ENCODE data around the gene ARMC9.

DNA sequence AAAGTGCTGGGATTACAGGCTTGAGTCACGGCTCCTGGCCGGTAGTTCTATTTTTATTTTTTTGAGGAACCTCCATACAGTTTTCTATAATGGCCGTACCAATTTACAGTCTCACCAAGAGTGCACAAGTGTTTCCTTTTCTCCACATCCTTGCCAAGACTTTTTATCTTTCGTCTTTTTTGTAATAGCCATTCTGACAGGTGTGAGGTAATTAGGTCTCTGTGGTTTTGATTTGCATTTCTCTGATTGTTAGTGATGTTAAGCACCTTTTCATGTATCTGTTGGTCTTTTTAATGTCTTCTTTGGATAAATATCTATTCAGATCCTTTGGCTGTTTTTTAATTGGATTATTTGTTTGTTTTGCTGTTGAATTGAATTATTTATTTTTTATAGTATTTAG, 9.3 kb downstream of the ARMC9 start:
- TF ChIP-seq, protein P1, sequence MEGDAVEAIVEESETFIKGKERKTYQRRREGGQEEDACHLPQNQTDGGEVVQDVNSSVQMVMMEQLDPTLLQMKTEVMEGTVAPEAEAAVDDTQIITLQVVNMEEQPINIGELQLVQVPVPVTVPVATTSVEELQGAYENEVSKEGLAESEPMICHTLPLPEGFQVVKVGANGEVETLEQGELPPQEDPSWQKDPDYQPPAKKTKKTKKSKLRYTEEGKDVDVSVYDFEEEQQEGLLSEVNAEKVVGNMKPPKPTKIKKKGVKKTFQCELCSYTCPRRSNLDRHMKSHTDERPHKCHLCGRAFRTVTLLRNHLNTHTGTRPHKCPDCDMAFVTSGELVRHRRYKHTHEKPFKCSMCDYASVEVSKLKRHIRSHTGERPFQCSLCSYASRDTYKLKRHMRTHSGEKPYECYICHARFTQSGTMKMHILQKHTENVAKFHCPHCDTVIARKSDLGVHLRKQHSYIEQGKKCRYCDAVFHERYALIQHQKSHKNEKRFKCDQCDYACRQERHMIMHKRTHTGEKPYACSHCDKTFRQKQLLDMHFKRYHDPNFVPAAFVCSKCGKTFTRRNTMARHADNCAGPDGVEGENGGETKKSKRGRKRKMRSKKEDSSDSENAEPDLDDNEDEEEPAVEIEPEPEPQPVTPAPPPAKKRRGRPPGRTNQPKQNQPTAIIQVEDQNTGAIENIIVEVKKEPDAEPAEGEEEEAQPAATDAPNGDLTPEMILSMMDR (IDR thresholded peaks at IDR 0.05 in 2 of 3, conservative IDR thresholded peaks at IDR 0.05 in 1 of 3; ENCODE audit: borderline replicate concordance in 1 of 3, insufficient read depth in 1 of 3, low read depth in 2 of 3, low read length in 2 of 3), result no peak
- TF ChIP-seq POLR2AphosphoS5 (IDR thresholded peaks at IDR 0.05; ENCODE audit: low read depth, low read length) (no peak), RAD21 (IDR thresholded peaks at IDR 0.05; ENCODE audit: low read depth) (no peak), SRF (IDR thresholded peaks at IDR 0.05; ENCODE audit: low read depth) (no peak), SIN3A (IDR thresholded peaks at IDR 0.05; ENCODE audit: low read depth) (no peak), EGR1 (IDR thresholded peaks at IDR 0.05; ENCODE audit: low read depth) (no peak), POLR2A (IDR thresholded peaks at IDR 0.05; ENCODE audit: borderline replicate concordance, extremely low read depth, insufficient read depth, insufficient read length) (no peak), EZH2phosphoT487 (IDR thresholded peaks at IDR 0.05; ENCODE audit: borderline replicate concordance) (no peak), ELF1 (IDR thresholded peaks at IDR 0.05; ENCODE audit: borderline replicate concordance, low read depth) (no peak), SP1 (IDR thresholded peaks at IDR 0.05; ENCODE audit: low read depth) (no peak), ZNF274 (IDR thresholded peaks at IDR 0.05; ENCODE audit: low read depth, low read length) (no peak)
- TF ChIP-seq, protein P2, sequence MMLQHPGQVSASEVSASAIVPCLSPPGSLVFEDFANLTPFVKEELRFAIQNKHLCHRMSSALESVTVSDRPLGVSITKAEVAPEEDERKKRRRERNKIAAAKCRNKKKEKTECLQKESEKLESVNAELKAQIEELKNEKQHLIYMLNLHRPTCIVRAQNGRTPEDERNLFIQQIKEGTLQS (IDR thresholded peaks at IDR 0.05), result no peak
